Right kidney (tissue), 9 donors: Measurements from ENCODE around the gene RPS27A.
"Not testable (repeated sequence)": the region's sequence is repeated elsewhere in the genome, so short reads cannot be mapped to it uniquely, and the experiment has no call there.

Experiments
- DNase-seq: peaks from one replicate; pipeline ENCODE4 v3.0.0-alpha.2; 2016
- long read RNA-seq, 8 donors: transcript quantifications; one replicate each; lab custom pipeline, GENCODE V29; 2026

Gene RPS27A
- long read RNA-seq, donor 1, transcript RPS27A-207 (3 exons, 557 nt), result minor isoform, 10 of 4,741 reads
- long read RNA-seq, donor 1, transcript RPS27A-201 (6 exons, 1,071 nt), result major isoform, 2,811 of 4,741 reads
- long read RNA-seq, donor 1, transcript RPS27A-203 (5 exons, 796 nt), result minor isoform, 445 of 4,741 reads
- long read RNA-seq, donor 1, transcript RPS27A-208 (5 exons, 580 nt), result minor isoform, 36 of 4,741 reads
- long read RNA-seq, donor 1, partial matches to known transcripts, result 411 of 4,741 reads
- long read RNA-seq, donor 1, other reads (novel, unspliced or antisense), result 1,025 of 4,741 reads
- long read RNA-seq, donor 2, transcript RPS27A-207 (3 exons, 557 nt), result minor isoform, 5 of 2,446 reads
- long read RNA-seq, donor 2, transcript RPS27A-203 (5 exons, 796 nt), result minor isoform, 163 of 2,446 reads
- long read RNA-seq, donor 2, transcript RPS27A-201 (6 exons, 1,071 nt), result major isoform, 1,486 of 2,446 reads
- long read RNA-seq, donor 2, transcript RPS27A-208 (5 exons, 580 nt), result minor isoform, 37 of 2,446 reads
- long read RNA-seq, donor 2, partial matches to known transcripts, result 261 of 2,446 reads
- long read RNA-seq, donor 2, other reads (novel, unspliced or antisense), result 492 of 2,446 reads
- long read RNA-seq, donor 3, transcript RPS27A-208 (5 exons, 580 nt), result minor isoform, 18 of 1,311 reads
- long read RNA-seq, donor 3, transcript RPS27A-201 (6 exons, 1,071 nt), result major isoform, 775 of 1,311 reads
- long read RNA-seq, donor 3, transcript RPS27A-203 (5 exons, 796 nt), result minor isoform, 148 of 1,311 reads
- long read RNA-seq, donor 3, partial matches to known transcripts, result 134 of 1,311 reads
- long read RNA-seq, donor 3, other reads (novel, unspliced or antisense), result 233 of 1,311 reads
- long read RNA-seq, donor 4, transcript RPS27A-201 (6 exons, 1,071 nt), result major isoform, 1,349 of 2,274 reads
- long read RNA-seq, donor 4, transcript RPS27A-208 (5 exons, 580 nt), result minor isoform, 15 of 2,274 reads
- long read RNA-seq, donor 4, transcript RPS27A-203 (5 exons, 796 nt), result minor isoform, 188 of 2,274 reads
- long read RNA-seq, donor 4, transcript RPS27A-207 (3 exons, 557 nt), result minor isoform, 5 of 2,274 reads
- long read RNA-seq, donor 4, partial matches to known transcripts, result 242 of 2,274 reads
- long read RNA-seq, donor 4, other reads (novel, unspliced or antisense), result 473 of 2,274 reads
- long read RNA-seq, donor 5, transcript RPS27A-207 (3 exons, 557 nt), result minor isoform, 7 of 2,609 reads
- long read RNA-seq, donor 5, transcript RPS27A-201 (6 exons, 1,071 nt), result major isoform, 1,599 of 2,609 reads
- long read RNA-seq, donor 5, transcript RPS27A-208 (5 exons, 580 nt), result minor isoform, 19 of 2,609 reads
- long read RNA-seq, donor 5, transcript RPS27A-203 (5 exons, 796 nt), result minor isoform, 183 of 2,609 reads
- long read RNA-seq, donor 5, partial matches to known transcripts, result 239 of 2,609 reads
- long read RNA-seq, donor 5, other reads (novel, unspliced or antisense), result 559 of 2,609 reads
- long read RNA-seq, donor 6, transcript RPS27A-207 (3 exons, 557 nt), result minor isoform, 7 of 2,200 reads
- long read RNA-seq, donor 6, transcript RPS27A-201 (6 exons, 1,071 nt), result major isoform, 1,186 of 2,200 reads
- long read RNA-seq, donor 6, transcript RPS27A-203 (5 exons, 796 nt), result minor isoform, 259 of 2,200 reads
- long read RNA-seq, donor 6, transcript RPS27A-208 (5 exons, 580 nt), result minor isoform, 21 of 2,200 reads
- long read RNA-seq, donor 6, partial matches to known transcripts, result 305 of 2,200 reads
- long read RNA-seq, donor 6, other reads (novel, unspliced or antisense), result 420 of 2,200 reads
- long read RNA-seq, donor 7, transcript RPS27A-207 (3 exons, 557 nt), result minor isoform, 6 of 3,255 reads
- long read RNA-seq, donor 7, transcript RPS27A-201 (6 exons, 1,071 nt), result major isoform, 1,907 of 3,255 reads
- long read RNA-seq, donor 7, transcript RPS27A-203 (5 exons, 796 nt), result minor isoform, 284 of 3,255 reads
- long read RNA-seq, donor 7, transcript RPS27A-208 (5 exons, 580 nt), result minor isoform, 41 of 3,255 reads
- long read RNA-seq, donor 7, partial matches to known transcripts, result 323 of 3,255 reads
- long read RNA-seq, donor 7, other reads (novel, unspliced or antisense), result 692 of 3,255 reads
- long read RNA-seq, donor 8, transcript RPS27A-207 (3 exons, 557 nt), result minor isoform, 6 of 2,475 reads
- long read RNA-seq, donor 8, transcript RPS27A-203 (5 exons, 796 nt), result minor isoform, 223 of 2,475 reads
- long read RNA-seq, donor 8, transcript RPS27A-201 (6 exons, 1,071 nt), result major isoform, 1,502 of 2,475 reads
- long read RNA-seq, donor 8, transcript RPS27A-208 (5 exons, 580 nt), result minor isoform, 19 of 2,475 reads
- long read RNA-seq, donor 8, partial matches to known transcripts, result 226 of 2,475 reads
- long read RNA-seq, donor 8, other reads (novel, unspliced or antisense), result 497 of 2,475 reads

DNA sequence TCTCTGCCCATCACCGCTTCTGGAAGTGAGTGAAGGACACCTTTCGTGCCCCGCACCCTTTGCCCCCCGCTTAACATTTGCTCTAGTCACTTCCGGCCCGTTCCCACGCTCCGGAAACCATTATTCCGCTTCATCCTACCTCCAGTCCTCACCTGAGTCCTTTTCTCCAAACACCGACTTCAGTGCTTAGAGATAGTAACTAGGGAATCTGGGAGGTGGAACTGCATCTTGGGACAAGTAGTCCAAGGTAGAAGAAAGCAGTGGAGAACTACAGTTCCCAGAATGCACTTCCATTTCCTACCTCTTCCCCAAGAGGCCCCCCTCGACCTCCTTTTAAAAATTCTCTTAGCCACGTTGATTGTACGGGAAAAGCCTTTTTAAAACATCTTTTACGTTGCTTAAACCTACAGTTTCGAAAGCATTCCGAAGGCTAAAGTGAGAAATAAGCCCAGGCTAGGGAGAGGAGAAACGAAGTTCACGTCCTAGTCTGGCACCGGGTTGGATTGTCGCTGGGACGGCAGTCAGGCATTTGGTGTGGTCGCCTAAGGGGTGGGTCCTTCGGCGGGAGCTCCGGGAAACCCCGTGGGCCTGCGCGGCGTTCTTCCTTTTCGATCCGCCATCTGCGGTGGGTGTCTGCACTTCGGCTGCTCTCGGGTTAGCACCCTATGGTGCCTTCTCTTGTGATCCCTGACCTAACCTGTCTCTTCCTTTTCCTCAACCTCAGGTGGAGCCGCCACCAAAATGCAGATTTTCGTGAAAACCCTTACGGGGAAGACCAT lies at the start of gene RPS27A, which contains the start of gene CLHC1:
Gene RPS27A (plus strand): TSS at position 605 of the 779 bp plus-strand sequence. CDS start 137 bp downstream, at position 742.
Gene CLHC1 (minus strand): TSS at position 210 of the 779 bp plus-strand sequence. CDS start 9,882 bp downstream, outside the sequence.
- DNase-seq, result peak; percentile 97

DNA sequence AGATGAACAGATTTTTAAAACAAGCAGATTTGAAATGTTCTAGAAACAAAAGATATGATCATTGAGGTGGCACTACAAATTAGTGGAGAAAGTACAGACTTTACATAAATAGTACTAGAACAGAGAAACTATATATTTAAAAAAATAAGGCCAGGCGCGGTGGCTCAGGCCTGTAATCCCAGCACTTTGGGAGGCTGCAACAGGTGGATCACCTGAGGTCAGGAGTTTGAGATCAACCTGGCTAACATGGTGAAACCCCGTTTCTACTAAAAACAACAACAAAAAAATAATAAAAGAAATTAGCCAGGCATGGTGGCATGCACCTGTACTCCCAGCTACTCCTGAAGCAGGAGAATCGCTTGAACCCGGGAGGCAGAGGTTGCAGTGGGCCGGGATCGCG lies 45.7 kb upstream of the RPS27A start:
- not testable (repeated sequence) for DNase-seq

DNA sequence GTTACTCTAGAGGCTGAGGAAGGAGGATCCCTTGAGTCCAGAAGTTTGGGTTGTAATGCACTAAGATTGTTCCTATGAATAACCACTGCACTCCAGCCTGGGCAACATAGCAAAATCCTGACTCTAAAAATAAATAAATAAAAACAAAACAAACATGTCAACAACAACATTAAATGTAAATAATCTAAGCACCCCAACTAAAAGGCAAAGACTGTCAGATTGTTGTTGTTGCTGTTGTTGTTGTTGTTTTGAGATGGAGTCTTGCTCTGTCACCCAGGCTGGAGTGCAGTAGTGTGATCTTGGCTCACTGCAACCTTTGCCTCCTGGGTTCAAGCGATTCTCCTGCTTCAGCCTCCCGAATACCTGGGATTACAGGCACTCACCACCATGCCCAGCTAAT lies 40.6 kb upstream of the RPS27A start:
- not testable (repeated sequence) for DNase-seq

DNA sequence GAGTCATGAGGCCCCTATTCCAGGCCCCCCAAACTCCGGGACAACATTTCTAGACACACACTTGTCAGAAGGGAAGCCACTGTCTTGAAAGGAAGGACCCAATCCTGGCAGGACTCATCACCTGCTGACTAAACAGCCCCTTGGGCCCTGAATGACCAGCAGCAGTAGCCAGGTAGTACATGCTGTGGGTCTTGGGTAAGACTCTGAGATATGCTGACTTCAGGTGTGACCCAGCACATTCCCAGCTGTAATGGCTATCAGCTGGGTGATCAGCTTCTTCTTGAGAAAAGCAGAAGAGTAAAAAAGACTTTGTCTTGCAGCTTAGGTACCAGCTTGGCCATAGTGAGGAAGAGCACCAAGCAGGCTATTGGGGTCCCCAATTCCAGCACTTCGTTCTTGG lies 36.0 kb upstream of the RPS27A start:
- no peak for DNase-seq

DNA sequence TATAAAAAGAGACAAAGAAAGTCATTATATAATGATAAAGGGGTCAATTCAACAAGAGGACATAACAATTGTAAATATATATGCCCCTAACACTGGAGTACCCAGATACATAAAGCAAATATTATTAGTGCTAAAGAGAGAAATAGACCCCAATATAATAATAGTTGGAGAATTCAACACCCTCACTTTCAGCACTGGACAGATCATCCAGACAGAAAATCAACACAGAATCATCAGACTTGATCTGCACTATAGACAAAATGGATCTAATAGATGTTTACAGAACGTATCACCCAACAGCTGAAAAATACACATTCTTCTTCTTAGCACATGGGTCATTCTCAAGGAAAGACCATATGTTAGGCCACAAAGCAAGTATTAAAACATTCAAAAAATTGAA lies 32.1 kb upstream of the RPS27A start:
- DNase-seq, result no peak

DNA sequence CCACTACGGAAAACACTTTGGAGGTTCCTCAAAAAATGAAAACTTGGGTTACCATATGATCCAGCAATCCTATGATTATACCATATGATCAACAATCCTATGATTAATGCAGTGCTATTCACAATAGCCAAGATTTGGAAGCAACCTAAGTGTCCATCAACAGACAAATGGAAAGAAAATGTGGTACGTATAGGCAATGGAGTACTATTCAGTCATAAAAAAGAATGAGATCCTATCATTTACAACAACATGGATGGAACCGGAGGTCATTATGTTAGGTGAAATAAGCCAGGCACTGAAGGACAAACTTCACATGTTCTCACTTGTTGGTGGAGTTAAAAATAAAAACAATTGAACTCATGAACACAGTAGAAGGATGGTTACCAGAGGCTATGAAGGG lies 28.0 kb upstream of the RPS27A start:
- no peak for DNase-seq

DNA sequence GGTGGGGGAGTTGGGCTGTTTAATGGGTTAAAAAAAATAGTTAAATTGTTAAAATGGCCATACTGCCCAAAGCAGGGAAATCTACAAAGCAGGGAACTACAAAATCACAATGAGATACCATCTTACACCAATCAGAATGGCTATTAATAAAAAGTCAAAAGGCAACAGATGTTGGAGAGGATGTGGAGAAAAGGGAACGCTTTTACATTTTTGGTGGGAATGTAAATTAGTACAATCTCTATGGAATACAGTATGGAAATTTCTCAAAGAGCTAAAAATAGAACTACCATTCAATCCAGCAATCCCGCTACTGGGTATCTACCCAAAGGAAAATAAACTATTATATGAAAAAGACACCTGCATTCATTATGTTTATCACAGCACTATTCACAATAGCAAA lies 27.5 kb upstream of the RPS27A start:
- DNase-seq, result no peak

DNA sequence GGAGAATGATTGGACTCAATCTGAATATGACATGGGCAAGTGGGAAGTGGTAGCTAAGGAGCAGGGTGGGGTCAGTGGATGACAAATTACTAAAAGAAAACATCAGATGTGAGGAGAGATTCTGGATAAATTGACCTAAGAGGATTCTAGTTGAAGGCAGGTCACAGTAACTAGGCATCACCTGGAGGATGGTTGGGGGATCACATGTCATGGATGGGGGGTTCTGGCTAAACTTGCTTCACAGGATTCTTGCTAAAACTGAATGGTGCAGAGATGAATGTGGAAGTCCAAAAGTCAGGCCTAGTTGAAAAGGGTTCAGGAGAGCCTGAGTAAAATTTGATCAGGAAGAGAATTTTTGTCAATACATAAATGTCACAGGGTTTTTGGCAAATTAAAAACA lies 18.7 kb upstream of the RPS27A start:
- DNase-seq, result no peak

DNA sequence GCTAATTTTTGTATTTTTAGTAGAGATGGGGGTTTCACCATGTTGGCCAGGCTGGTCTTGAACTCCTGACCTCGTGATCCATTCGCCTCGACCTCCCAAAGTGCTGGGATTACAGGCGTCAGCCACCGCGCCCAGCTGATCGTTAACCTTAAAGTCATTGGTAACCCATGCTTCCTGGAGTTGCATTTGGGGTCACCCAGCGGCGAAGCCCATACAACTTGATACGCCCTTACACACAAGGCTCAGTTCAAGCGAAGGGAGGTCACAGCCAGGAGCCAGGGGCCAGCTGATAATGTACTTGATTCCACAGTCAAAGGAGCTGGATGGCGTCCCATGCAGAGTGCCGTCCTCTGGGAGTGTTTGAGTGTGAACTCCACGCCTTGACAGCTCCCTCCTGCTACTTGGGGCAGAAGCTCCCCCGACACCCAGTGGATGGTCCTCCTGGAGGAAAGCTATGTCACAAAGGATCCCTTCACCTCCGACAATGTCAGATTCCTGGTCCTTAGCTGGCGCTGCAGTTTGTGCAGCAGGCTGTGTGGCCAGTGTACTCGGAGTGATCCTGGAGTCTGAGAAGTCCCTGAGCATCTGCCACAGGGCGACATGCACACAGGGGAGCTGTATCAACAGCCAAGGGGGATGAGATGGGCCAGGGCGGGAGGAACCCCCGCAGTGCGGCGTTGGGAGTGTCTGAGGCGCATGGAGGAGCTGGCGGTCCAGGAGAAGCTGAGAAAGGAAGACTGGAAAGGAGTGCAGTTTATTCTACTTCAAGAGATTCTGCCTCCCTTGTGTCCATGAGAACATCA lies 8.3 kb upstream of the RPS27A start:
- DNase-seq, result peak; percentile 16

DNA sequence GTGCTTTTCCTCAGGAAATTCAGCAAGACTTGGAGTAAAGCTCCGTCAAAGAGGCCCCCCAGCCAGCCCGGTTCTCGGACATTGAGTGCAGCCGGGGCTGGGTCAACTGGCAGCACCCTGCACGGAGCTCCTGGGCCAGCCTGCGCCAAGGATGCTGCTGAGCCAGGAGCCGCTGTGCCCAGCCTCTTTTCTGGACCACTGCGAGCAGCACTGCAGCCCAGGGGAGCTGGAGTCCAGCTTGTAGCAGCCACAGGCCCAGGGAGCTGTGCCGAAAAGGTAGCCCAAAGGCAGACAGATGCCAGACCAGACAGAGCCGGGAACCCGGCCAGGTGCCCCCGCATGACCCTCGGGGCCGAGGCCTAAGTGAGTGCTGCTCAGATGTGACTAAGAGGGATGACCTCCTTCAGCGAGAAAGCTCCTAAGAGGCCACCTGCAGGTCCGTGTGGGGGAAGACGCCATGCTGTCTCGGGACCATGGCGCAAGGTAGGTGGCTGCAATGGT lies 7.7 kb upstream of the RPS27A start:
- DNase-seq, result no peak

DNA sequence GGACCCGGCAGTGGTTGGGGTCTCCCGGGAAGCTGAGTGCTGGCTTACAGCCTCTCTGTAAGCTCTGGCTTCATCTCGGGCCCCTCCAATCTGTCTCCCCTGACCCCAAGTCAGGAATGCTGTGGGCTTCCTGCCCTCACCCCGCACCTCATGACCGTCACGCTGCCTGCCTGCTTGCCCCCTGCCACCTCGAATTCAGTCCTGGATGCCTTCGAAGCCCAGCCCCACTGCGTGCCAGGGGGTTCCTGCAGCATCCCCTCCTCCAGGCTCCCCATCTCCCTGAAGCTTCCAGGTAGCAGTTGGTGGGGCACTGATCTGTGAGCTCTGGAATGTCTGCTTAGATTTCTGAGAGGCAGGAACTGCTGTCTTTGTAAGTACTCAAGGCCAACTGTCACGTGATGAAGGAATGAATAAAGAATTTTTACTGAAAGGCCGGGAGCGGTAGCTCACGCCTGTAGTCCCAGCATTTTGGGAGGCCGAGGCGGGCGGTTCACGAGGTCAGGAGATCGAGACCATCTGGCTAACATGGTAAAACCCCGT lies 6.9 kb upstream of the RPS27A start:
- DNase-seq, result no peak

DNA sequence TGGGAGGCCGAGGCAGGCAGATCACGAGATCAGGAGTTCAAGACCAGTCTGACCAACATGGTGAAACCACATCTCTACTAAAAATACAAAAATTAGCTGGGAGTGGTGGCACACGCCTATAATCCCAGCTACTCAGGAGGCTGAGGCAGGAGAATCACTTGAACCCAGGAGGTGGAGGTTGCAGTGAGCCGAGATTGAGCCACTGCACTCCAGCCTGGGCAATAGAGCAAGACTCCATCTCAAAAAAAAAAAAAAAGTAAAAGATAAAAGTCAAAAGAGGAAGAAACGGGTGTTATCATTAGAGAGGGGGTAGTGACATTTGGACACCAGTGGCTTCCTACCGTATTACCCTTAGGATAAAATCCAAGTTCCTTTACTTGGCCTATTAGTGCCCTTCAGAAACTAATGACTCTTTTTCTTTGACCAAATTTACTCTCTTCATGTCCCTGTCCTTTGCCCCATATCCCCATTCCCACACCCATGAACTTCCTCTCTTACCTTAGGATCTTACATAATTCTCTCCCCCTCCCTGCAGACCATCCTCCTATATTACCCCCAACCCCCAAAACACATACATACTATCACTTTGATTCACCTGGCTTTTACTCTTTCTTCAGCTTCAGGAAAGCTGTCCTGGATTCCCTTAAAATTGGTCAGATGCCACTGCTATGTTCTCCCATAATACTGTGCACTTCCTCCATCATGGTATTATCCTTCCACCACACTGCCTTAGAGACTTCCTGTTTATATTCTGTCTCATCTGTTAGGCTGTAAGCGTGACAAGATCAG lies 4.9 kb upstream of the RPS27A start:
- DNase-seq, result not testable (repeated sequence)

DNA sequence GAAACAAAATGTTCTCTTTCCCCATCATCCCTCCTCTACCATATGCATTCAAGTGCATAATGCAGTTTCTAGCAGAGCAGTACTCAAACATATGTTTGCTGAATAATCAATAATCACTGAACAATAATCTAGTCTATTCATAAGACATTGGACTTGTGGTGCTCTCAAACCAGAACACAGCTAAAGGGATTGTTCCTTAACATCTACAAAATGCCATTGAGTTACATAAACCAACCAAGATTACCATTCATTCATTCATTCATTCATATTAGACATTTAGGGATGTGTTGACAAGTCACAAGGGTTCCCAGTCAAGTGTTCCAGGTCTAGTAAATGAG lies 4.3 kb upstream of the RPS27A start:
- no peak for DNase-seq

DNA sequence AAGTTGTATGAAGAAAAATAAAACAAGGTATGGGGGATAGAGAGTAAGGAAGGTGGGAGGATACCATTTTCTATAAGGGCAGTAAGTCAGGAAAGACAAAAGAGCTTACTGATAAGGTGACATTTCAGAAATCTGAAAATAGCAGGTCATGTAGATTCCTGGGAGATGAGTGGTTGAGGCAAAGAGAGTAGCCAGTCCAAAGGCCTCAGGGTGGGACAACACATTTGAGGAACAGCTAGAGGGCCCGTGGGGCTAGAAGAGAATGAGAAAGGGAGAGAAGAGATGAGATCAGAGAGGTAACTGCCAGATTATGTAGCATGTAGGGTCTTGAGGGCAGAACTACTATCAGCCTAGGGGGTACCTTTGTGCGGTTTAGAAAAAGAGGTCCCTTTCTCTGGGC lies 3.3 kb upstream of the RPS27A start:
- DNase-seq, result no peak

DNA sequence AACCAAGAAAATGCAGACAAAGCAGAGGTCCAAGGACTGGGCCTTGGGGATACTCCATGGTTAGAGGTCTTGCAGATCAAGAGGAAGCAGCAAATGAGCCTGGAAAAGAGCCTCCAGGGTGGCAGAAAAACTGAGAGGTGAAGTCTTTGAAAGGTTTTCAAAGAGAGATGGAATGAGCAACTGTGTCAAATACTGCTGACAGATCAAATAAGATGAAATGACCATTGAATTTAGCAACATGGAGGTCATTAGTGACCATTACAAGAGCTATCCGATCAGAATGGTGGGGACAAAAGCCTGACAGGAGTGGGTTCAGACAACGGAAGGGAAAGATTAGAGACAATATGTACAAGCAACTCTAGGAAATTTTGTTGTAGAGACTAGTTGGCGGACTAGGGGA lies 1.9 kb upstream of the RPS27A start:
- no peak for DNase-seq

DNA sequence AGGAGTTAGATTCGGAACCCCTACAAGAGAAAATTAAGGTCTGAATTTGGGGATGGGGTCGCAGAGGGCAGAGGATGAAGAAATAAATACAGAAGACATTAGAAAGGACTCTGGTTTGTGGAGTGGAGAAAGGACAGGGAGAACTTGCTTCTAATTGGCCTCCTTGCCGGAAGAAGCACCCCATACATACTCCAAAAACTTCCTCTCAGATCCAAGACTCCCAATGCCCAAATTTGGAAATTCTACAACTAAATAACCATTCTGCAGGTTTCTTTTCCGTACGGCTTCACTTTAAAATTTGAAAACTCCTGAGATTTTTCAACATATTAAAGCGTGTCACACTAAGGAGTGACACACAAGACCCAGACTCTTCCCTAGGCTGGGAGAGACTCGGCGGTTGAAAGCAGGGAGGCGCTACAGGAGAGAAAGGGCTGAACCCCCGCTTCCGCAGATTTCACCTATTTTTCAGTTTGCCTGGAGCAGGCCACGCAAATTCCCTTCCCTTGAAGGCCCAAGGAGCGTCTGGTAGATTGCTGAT lies 873 bp upstream of the RPS27A start:
- DNase-seq, result no peak
